MM.1S (cell line): ENCODE data around the gene CTAGE8.
"Not testable (repeated sequence)": the region's sequence is repeated elsewhere in the genome, so short reads cannot be mapped to it uniquely, and the experiment has no call there.

Source experiments
- CTCF ChIP-seq: fragments of 300-600 bp; sonication (generic); IDR thresholded peaks from 2 replicates; pipeline ENCODE4 v1.5.1; 2016; ENCODE audit warnings: antibody characterized with exemption, low read length, mixed read lengths
- EZH2 ChIP-seq: fragments of 300-600 bp; sonication (generic); optimal IDR thresholded peaks from 2 replicates; pipeline ENCODE3; 2017; ENCODE audit warnings: low read depth, mild to moderate bottlenecking, antibody characterized with exemption, low read length, mixed read lengths
- EZH2phosphoT487 ChIP-seq: fragments of 300-600 bp; sonication (generic); IDR thresholded peaks from 2 replicates; pipeline ENCODE4 v1.6.1; 2018; ENCODE audit warnings: antibody characterized with exemption, low read length

DNA sequence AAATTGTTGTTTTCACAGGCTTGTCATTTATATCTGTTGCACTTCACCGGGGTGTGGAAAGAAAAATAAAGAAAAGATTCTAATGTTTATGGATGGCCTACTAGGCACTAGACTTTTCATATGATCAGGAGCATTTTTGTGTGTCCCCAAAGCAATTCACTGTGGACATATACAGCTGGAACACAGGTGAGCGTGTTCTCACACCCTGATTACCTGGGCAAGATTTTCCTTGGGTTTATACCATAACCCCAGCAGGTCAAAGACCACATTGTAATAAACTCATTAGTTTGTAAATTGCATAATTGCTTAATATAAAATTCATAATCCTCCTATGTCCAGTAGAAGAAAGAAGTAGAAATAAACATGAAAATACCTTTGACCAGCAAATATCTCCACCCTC is 42.1 kb upstream of the CTAGE8 start:
- not testable (repeated sequence) for TF ChIP-seq CTCF, EZH2, EZH2phosphoT487
